ENCODE data around the gene IGHMBP2.
"Not testable (repeated sequence)": the region's sequence is repeated elsewhere in the genome, so short reads cannot be mapped to it uniquely, and the experiment has no call there.

IGHMBP2 gene

GRCh38 chr11:68970921-68971636 is 67.4 kb downstream of the IGHMBP2 start:
- ChIA-PET CTCF (no interaction called here), POLR2A (no interaction called here)
- no peak for TF ChIP-seq LEF1 (IDR thresholded peaks at IDR 0.05; ENCODE audit: borderline replicate concordance)
- TF ChIP-seq L3MBTL2 (conservative IDR thresholded peaks at IDR 0.05), result no peak
- TF ChIP-seq FOXK2 (IDR thresholded peaks at IDR 0.05), result no peak
- TF ChIP-seq FOXM1 (IDR thresholded peaks at IDR 0.05; ENCODE audit: borderline replicate concordance), result no peak
- no peak for TF ChIP-seq BHLHE40 (IDR thresholded peaks at IDR 0.05; ENCODE audit: borderline replicate concordance)
- TF ChIP-seq HDGF (IDR thresholded peaks at IDR 0.05; ENCODE audit: borderline replicate concordance), result no peak
- no peak for TF ChIP-seq TARDBP (IDR thresholded peaks at IDR 0.05)
- TF ChIP-seq PKNOX1 (IDR thresholded peaks at IDR 0.05), result no peak
- no peak for TF ChIP-seq CTBP1 (IDR thresholded peaks at IDR 0.05; ENCODE audit: borderline replicate concordance)
- TF ChIP-seq FOXA1 (IDR thresholded peaks at IDR 0.05), result no peak
- no peak for TF ChIP-seq ELF4 (IDR thresholded peaks at IDR 0.05)
- no peak for DNase-seq (ENCODE audit: extremely low spot score)

GRCh38 chr11:68973219-68973618 is 69.5 kb downstream of the IGHMBP2 start:
- TF ChIP-seq ELF4 (IDR thresholded peaks at IDR 0.05) (no peak), SP1 (IDR thresholded peaks at IDR 0.05) (no peak), ZNF384 (IDR thresholded peaks at IDR 0.05) (no peak), L3MBTL2 (conservative IDR thresholded peaks at IDR 0.05) (no peak), TARDBP (IDR thresholded peaks at IDR 0.05) (no peak), BHLHE40 (IDR thresholded peaks at IDR 0.05; ENCODE audit: borderline replicate concordance) (no peak), SUZ12 (IDR thresholded peaks at IDR 0.05) (no peak), FOXA1 (IDR thresholded peaks at IDR 0.05) (no peak), NFRKB (IDR thresholded peaks at IDR 0.05) (no peak), LEF1 (IDR thresholded peaks at IDR 0.05; ENCODE audit: borderline replicate concordance) (no peak), PKNOX1 (IDR thresholded peaks at IDR 0.05) (no peak), ARNT (IDR thresholded peaks at IDR 0.05) (no peak), CTBP1 (IDR thresholded peaks at IDR 0.05; ENCODE audit: borderline replicate concordance) (no peak)
- CTCF ChIA-PET, result no interaction called here
- POLR2A ChIA-PET, result no interaction called here
- DNase-seq (ENCODE audit: extremely low spot score), result no peak

- POLR2A ChIA-PET; CTCF ChIA-PET; DNase-seq (ENCODE audit: extremely low spot score): not testable (repeated sequence)
These were observed 70.0 kb downstream of the IGHMBP2 start for GRCh38 chr11:68973706-68974105.

- CTCF ChIA-PET, result no interaction called here
These were observed 70.9 kb downstream of the IGHMBP2 start for GRCh38 chr11:68974421-68975194.

GRCh38 chr11:68976095-68976494 is 72.4 kb downstream of the IGHMBP2 start:
- no peak for DNase-seq (ENCODE audit: extremely low spot score)
- ChIA-PET POLR2A (no interaction called here), CTCF (no interaction called here)
- TF ChIP-seq SUZ12 (IDR thresholded peaks at IDR 0.05) (no peak), HDGF (IDR thresholded peaks at IDR 0.05; ENCODE audit: borderline replicate concordance) (no peak), ZNF384 (IDR thresholded peaks at IDR 0.05) (no peak), ARNT (IDR thresholded peaks at IDR 0.05) (no peak), FOXK2 (IDR thresholded peaks at IDR 0.05) (no peak), SP1 (IDR thresholded peaks at IDR 0.05) (no peak), ELF4 (IDR thresholded peaks at IDR 0.05) (no peak), TARDBP (IDR thresholded peaks at IDR 0.05) (no peak), NFRKB (IDR thresholded peaks at IDR 0.05) (no peak), PKNOX1 (IDR thresholded peaks at IDR 0.05) (no peak), FOXA1 (IDR thresholded peaks at IDR 0.05) (no peak), LEF1 (IDR thresholded peaks at IDR 0.05; ENCODE audit: borderline replicate concordance) (no peak), CTBP1 (IDR thresholded peaks at IDR 0.05; ENCODE audit: borderline replicate concordance) (no peak), L3MBTL2 (conservative IDR thresholded peaks at IDR 0.05) (no peak), FOXM1 (IDR thresholded peaks at IDR 0.05; ENCODE audit: borderline replicate concordance) (no peak), BHLHE40 (IDR thresholded peaks at IDR 0.05; ENCODE audit: borderline replicate concordance) (no peak)

More at GRCh38 chr11:68974421-68975194, 70.9 kb downstream of the IGHMBP2 start:
- peak; percentile 69 for DNase-seq (ENCODE audit: extremely low spot score)
- POLR2A ChIA-PET, result no interaction called here
- no peak for TF ChIP-seq L3MBTL2 (conservative IDR thresholded peaks at IDR 0.05)
- TF ChIP-seq PKNOX1 (IDR thresholded peaks at IDR 0.05), result peak; percentile 79

- TF ChIP-seq ARNT (IDR thresholded peaks at IDR 0.05), result no peak
- TF ChIP-seq FOXM1 (IDR thresholded peaks at IDR 0.05; ENCODE audit: borderline replicate concordance), result no peak
- TF ChIP-seq CTBP1 (IDR thresholded peaks at IDR 0.05; ENCODE audit: borderline replicate concordance), result no peak
- TF ChIP-seq FOXK2 (IDR thresholded peaks at IDR 0.05), result no peak
- no peak for TF ChIP-seq ZNF384 (IDR thresholded peaks at IDR 0.05)
- TF ChIP-seq LEF1 (IDR thresholded peaks at IDR 0.05; ENCODE audit: borderline replicate concordance), result no peak
- no peak for TF ChIP-seq SP1 (IDR thresholded peaks at IDR 0.05)
- TF ChIP-seq SUZ12 (IDR thresholded peaks at IDR 0.05), result no peak
- no peak for TF ChIP-seq ELF4 (IDR thresholded peaks at IDR 0.05)
- TF ChIP-seq TARDBP (IDR thresholded peaks at IDR 0.05), result no peak
- TF ChIP-seq L3MBTL2 (conservative IDR thresholded peaks at IDR 0.05), result no peak
- no peak for TF ChIP-seq BHLHE40 (IDR thresholded peaks at IDR 0.05; ENCODE audit: borderline replicate concordance)
- no peak for TF ChIP-seq NFRKB (IDR thresholded peaks at IDR 0.05)
- TF ChIP-seq FOXA1 (IDR thresholded peaks at IDR 0.05), result no peak
- TF ChIP-seq PKNOX1 (IDR thresholded peaks at IDR 0.05), result no peak
- no peak for TF ChIP-seq HDGF (IDR thresholded peaks at IDR 0.05; ENCODE audit: borderline replicate concordance)
- ChIA-PET POLR2A (interaction anchor here (1.4 kb wide), 1 partner anchor 73 kb away, joined by 4 read pairs; the partner anchor contains the start of gene TPCN2), CTCF (no interaction called here)
- DNase-seq (ENCODE audit: extremely low spot score), result no peak
These were observed 72.9 kb downstream of the IGHMBP2 start for GRCh38 chr11:68976563-68976962.
